OCI-M2 (cell line): ENCODE results near the gene IWS1.
"Not testable (repeated sequence)": the region's sequence is repeated elsewhere in the genome, so short reads cannot be mapped to it uniquely, and the experiment has no call there.

ENCODE experiments used
- DNase-seq: peaks from one replicate; lab custom pipeline; 2025; ENCODE audit not compliant: unreplicated experiment; lab: John Stamatoyannopoulos, UW

IWS1 gene

DNA sequence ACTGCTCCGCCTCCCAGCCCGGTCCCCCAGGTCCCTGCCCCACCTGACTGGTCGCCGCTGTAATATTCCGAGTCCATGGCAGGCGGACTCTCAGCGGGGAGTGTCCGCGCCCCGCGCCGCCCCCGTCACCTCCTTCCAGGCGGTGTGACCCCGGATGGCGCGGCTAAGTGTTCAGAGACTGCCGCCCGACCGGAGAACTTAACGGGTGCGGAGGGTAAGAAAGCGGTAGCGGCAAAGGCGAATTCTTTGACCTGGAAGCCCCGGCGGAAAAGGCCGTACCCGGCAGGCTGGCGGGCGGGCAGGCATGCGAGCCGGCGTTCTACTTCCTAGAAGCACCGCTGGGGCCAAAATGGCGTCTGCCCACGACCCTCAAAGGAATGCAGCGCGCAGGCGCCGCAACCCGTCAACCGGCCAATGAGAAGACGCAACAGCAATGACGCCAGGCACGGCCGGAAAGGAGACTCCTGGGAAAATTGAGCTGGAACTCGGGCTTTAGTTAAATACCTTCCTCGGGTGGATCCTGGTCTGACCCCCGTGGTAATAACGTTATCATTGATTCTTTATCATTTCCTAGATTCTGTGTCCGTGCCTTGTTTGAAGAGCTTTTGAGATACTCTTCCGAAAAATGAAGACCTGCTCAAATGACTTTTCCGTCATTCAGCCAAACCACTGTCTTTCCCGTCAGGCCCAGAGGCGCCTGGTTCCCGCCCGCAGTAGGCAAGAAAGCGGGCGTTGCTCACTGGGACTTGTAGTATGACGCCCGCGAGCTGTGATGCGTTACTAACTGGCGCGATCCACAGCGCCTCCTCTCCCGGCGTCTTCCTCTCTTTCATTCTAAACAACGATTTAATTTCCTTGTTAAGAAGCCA is at the start of gene IWS1:
Gene IWS1, minus strand, starts transcription at position 358 of the 869 bp plus-strand sequence. Its CDS starts 281 bp downstream, at position 77.
- DNase-seq = peak; percentile 93

DNA sequence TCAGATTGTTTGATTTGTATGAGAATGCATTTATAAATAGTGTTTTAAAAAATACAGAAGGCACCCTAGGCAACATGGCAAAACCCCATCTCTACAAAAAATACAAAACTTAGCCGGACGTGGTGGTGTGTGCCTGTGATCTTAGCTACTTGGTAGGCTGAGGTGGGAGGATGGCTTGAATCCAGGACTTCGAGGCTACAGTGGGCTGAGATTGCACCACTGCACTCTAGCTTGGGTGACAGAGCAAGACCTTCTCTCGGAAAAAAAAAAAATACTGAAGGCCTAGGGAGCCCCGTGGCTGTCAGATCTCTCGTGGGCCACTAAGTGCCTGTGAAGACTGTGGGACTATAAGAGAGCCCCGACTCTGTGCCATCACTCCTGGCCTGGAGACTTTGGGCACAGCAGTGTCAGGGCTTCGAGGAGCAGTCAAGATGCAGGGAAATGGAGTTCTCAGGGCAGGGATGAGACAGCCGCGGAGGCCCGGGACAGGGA is 49.7 kb upstream of the IWS1 start:
- DNase-seq = no peak

DNA sequence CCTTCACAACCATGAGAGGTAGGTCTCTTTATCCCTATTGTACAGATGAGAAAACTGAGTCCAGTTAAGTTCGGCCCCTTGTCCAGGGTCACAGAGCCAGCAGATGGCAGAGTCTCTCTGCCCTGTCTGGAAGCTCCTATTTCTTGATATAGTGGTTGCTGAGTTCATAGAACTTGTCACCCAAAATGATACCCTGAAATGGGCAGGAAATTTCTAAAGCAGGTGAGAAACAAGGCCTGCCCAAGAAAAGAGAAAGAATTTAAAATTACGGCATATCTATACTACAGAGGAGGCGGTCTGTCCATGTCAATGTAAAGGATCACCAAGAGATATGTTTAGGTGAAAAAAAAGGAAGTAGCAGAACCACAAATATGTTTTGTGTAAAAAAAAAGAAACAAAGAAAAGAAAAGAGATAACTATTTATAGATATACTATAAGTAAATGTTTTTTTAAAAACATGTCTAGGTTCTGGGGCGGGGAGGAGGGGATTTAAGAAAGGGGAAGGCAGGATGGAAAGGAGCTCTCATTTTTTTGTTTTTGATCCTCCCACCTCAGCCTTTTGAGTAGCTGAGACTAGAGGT is 49.0 kb upstream of the IWS1 start:
- DNase-seq = no peak

DNA sequence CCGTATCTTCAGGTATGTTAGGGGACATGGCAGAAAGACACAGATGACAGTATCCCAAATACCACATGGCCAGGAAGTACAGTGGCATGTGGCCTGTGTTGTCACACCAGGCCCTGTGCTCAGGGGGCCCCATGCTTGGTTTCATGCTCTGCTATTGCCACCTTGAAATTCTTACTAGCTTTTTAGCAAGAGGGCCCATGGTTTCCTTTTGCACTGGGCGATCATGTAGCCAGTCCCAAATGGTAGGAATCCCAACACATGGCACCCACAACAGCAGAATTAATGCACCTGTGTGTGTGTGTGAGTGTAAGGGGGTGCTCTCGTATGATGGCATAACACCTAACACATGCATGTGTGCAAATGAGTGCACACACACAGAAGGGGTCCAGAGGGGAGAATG is 48.4 kb upstream of the IWS1 start:
- DNase-seq = no peak

DNA sequence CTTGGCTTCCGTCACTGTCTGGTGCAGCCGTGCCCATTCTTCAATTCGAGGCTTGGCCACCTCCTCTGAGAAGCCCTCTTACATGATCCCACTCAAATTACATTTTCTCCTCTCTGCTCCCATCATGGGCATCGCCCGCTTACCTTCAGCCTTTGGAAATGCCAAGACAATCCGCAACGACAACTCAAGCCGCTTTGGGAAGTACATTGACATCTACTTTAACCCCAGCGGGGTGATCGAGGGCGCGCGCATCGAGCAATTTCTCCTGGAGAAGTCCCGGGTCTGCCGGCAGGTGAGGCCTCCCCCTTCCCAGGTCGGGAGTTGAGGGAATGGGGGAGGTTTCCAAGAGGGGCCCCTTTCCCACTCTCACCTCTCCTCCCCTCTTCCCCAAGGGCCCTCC is 47.5 kb upstream of the IWS1 start:
- no peak for DNase-seq

DNA sequence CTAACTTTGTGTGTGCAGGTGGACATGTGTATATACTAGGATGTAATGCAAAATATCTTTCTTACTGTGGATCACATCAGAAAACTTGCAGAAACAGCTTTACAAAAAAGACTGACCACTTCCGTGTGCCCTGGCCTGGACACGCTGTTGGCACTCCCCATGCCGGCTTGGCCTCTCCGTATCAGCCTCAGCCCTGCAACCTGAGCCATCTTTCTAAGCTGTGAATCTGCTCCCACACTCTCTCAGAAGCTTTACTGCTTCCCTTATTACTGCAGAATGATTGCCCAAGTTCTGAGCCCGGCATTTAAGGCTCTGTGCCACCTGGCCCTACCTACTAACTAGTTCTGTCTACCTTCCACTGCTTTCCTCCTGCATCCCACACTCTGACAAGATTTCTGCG is 47.0 kb upstream of the IWS1 start:
- DNase-seq = no peak

DNA sequence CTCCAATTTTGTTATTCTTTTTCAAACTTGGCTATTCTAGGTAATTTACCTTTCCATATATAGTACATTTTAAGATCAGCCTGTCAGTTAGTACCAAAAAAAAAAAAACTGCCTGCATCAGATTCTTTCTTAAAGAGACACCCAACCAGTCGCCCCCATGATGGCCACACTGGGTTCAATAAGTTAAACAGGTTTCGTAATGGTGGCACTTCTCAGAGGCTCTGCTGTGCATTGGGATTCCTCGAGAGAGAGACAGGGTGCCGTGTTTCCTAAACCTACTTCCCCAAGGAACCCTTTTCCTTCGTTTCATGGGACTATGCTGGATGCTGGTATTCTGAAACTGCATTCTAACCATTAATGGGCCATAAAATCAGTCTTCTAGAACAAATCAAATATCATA is 46.6 kb upstream of the IWS1 start:
- DNase-seq = no peak

DNA sequence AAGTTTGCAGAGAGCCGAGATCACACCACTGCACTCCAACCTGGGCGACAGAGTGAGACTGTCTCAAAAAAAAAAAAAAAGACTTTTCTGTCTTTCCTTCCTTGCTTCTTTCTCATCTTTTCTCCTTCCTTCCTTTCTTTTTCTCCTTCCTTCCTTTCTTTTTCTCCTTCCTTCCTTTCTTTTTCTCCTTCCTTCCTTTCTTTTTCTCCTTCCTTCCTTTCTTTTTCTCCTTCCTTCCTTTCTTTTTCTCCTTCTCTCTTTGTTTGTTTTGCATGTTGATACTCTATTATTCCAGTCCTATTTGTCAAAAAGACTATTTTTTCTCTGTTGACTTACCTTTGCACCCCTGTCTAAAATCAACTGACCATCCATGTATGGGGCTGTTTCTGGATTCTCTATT is 46.1 kb upstream of the IWS1 start:
- not testable (repeated sequence) for DNase-seq

DNA sequence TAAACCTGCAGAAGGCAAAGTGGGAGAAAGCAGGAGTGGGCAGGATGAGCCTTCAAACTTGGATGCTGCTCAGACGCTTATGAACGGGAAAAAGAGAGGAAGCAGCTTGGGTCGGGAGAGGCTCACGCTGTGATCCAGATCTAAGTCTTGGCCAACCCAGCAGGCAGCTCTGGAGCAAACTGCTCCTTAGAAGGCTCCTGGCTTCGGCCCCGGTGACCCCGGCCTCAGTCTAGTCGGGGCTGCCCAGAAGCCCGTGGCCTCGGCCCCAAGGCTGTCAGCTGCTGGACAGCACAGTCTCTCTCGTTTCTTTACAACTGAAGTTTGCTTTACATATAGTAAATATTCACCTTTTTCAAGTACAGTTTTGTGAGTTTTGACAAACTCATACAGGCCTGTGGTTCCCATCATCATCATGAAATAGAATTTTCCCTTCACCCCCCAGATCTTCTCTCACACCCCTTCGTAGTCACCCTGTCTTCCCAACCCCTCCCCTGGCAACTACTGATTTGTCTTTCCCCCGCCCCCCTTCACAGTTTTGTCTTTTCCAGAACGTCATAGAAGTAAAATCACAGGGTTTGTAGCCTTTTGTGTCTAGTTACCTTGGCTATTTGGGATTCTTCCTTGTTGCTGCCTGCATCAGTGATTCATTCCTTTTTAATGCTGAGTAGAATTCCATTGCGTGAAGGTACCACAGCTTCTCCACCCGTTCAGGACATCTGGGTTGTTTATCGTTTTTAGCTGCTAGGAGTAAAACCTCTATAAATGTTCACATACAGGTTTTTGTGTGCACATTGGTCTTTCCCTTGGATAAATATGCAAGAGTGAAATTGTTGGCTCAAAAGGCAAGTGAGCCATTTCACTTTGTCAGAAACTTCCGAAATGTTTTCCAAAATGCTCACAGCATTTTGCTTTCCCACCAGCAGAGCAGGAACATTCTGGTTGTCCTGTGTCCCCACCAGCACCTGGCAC is 44.3 kb upstream of the IWS1 start:
- no peak for DNase-seq

DNA sequence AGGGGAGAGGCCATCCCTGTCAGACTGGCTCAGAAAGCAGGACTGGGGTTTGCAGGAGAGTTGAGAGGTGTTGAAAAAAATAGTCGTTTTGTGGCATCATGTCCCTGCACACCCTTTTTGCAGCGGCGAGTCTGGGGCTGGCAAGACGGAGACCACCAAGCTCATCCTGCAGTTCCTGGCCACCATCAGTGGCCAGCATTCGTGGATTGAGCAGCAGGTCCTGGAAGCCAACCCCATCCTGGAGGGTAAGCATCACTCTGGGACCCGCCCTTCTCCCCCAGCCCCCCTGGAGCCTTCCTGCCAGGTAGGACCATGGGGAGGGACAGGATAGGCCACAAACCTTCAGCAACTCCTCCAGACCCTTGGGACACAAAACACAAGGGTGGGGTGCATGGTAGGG is 43.4 kb upstream of the IWS1 start:
- DNase-seq = no peak

DNA sequence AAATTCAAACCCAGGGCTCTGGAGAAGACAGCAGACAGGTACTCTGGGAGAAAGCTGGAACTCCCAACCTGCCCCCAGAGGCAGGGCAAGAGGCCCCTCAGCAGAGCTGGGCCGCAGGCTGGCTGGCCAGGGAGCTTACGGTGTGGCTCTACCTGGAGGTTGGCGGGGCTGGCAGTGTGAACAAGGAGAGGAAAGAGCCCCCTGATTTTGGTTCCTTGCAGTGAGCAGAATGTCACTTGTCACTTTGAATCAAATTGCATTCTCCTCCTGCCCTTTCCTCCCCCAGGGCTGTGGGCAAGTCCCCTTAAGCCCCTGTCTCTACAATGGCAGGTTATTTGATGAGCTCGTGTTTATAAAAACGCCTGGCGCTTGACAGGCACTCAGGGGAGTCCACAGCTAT is 41.8 kb upstream of the IWS1 start:
- no peak for DNase-seq

DNA sequence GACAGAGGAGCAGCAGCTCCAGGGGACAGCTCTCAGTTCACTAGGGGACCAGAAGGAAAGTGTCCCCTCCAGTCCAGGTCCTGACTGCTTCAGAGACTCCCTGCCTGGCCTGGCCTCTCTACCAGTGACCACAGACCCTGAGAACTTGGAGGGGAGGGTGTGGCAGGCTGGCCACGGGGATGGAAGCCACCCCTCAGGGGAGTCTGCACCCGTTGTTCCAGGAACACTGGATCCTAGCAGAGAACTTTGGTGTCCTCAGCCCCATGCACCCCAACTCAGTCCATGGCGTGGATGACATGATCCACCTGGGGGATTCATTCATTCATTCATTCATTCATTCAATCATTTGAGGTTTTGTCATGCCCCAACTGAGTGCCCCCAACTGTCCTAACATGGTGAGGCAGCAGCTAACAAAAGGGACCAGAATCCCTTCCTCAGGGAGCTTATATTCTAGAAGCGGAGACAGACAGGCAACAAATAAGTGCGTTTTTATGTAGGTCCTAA is 41.1 kb upstream of the IWS1 start:
- DNase-seq = no peak

DNA sequence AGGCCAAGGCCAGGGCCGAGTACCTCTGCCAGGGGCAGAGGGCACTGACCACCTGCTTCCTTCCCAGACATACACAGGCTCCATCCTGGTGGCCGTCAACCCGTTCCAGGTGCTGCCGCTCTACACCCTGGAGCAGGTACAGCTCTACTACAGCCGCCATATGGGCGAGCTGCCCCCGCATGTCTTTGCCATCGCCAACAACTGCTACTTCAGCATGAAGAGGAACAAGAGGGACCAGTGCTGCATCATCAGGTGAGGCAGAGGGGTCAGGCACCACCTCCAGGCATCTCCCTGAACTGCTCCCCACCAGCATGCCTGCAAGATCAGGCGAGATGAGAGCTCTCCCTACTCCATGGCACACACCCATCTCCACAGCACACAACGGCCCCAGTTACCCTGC is 40.3 kb upstream of the IWS1 start:
- no peak for DNase-seq

DNA sequence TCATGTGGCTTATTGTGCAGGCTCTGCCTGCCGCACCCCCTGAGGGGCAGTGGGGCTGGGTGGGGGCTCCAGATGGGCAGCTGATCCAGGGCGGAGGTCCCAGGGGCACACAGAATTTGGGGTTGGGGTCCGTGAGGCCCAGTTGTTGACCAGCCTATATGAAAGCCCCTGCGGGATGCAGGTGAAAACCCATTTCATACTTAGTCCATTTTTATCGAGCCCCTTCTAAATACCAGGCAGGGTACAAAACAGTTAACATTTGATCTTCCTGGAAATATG is 39.8 kb upstream of the IWS1 start:
- DNase-seq = no peak

DNA sequence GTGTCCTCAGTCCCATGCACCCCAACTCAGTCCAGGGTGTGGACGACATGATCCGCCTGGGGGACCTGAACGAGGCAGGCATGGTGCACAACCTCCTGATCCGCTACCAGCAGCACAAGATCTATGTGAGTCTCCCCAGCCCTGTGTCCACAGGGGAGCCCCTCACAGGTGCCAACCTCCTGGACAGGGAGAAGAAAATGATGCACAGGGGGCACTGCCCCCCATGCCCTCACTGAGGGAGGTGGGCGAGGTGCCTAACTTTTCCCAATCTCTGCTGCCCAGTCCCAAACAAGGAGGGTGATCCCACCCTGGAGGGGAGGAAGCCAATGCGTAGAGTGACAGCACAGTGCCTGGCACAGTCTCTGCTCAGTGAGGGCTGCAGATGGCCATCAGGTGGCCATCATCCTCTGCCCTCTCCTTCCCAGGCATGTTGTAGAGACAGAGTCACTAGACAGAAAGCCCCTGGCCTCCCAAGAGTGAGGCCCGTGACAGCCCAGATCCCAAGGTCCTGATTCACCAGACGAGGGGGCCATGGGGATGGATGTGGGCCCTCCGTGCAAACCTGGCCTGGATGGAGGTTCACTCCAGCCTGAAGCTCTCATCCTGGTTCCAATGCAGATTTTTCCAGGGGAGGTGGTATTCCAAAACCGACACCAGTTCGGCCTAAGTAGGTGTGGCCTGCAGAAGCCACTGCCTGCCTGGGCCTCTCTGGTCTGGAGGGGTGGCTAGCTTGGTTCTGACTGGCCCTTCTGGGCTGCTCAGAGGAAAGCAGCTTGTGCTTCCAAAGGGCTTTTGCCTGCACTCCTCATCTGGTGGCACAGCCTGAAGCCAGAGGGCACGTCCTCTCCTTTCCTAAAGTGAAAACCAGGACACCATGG is 39.2 kb upstream of the IWS1 start:
- no peak for DNase-seq

DNA sequence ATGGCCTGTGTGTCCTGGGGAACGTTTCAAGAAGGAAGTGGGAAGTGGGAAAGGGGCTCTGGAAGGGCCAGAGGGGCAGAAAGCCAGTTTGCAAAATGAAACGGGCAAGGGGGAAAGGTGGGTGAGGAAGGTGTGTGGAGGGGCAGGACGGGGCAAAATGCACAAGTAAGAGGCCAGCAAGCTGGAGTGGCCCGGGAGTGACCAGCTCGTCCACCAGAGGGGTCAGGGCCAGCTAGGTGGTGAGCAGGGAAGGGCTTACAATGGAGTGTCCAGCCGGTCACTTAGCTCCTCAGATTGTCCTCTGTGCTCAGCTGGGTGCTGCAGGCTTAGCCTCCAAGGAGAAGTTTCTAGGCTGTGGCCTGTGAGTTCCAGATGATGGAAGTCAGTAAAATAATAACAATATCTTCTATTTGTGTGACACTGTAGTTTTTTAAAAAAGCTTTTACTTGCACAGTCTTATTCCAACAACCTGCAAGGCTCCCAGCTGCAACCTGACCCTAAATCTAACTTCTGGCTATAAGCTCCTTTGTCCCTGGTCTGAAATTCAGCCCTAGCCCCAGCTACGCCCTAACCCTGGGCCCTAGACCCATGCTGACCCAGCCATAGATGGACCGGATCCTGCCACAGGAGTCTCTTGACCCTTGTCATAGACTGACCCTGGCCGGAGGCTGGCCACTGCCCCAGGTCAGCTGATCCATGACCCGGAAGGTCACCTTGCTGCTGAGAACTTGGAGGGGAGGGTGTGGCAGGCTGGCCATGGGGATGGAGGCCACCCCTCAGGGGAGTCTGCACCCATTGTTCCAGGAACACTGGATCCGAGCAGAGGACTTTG is 38.4 kb upstream of the IWS1 start:
- DNase-seq = no peak

DNA sequence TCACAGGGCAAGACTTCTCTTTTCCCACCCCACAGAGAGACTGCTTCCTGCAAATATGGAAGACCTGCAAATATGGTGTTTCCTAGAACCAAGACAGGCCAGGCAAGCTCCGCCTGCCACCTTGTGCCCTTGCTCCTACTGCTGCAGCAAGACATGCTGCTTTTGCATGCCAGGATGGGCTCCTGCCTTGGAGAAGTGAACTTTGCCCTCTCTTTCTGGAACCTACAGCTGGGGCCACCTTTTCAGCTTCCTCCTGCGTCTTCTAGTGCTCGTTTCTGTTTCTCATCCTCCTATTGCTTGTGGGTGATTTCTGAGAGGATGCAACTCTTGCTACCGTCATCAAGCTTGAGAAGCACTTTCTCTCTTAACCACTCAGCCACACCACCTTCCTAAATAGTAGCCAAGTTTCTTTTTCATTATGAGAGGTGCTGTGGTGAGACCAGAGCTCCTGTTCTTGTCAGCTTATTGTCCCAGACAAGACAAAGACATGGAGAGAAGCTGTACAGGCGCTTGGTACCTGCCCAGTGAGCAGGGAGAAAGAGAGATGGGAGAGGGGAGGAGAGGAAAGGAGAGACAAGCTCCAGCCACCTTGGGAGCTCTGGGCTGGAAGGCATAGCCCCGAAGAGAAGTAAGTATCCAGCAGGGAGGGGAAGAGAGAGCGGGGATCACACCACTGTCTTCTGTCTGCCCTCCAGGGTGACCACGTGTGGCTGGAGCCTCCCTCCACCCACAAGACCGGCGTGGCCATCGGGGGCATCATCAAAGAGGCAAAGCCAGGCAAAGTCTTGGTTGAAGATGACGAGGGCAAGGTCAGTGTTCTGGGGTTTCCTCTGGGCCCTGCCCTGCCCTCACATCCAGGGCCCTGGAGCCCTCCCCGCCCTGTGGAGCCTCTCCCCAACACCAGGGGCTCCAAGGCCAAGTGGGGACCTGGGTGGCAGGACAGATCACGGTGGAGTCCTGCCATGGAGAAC is 37.5 kb upstream of the IWS1 start:
- DNase-seq = no peak

DNA sequence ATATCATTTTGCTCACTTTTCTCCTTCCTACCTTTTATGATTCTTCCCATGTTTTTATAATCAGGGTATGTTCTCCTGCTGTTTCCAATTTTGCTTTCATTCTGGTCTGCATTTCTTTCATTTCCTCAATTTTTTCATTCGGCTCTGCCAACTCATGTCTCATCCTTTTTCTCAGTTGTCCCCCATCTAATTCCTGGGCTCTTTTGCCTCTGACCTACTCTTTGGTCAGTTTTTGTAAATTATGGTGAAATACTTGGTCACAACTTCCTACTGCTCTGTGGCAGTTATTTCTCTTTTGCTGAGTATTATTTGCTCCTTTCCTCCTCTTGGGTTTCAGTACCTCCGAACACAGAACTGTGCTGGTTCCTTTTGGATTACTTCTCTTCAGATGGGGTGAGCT is 36.6 kb upstream of the IWS1 start:
- no peak for DNase-seq
